Panc1 (cell line): ENCODE results near the gene ARL5C.

Experiments used
- POLR2AphosphoS5 ChIP-seq: IDR thresholded peaks from 2 replicates; pipeline ENCODE4 v1.6.1; 2012; ENCODE audit warnings: mild to moderate bottlenecking, low read depth, low read length, moderate library complexity
- TF ChIP-seq, protein P1 (sequence below): fragments of 450-650 bp; IDR thresholded peaks from 2 replicates; pipeline ENCODE4 v1.5.1; 2017; ENCODE audit warnings: mild to moderate bottlenecking

DNA sequence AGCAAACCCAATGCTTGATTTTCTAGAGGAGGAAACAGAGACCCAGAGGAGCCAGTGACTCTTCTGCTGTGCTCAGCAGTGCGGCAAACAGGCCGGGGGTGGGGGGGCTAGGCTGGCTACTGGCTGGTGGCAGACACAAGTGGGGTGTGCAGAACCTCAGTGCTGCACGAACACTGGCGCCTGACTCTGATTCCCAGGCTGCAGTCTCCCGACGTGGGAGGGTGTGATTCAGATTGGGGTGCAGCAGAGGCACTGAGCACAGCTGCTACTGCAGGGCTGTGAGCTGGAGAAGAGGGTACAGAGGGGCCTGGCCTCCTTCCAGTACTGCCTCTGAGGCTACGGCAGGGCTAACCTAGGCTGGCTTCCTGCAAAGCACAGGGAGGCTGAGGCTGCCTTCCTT is 42.2 kb upstream of the ARL5C start:
- TF ChIP-seq, protein P1, sequence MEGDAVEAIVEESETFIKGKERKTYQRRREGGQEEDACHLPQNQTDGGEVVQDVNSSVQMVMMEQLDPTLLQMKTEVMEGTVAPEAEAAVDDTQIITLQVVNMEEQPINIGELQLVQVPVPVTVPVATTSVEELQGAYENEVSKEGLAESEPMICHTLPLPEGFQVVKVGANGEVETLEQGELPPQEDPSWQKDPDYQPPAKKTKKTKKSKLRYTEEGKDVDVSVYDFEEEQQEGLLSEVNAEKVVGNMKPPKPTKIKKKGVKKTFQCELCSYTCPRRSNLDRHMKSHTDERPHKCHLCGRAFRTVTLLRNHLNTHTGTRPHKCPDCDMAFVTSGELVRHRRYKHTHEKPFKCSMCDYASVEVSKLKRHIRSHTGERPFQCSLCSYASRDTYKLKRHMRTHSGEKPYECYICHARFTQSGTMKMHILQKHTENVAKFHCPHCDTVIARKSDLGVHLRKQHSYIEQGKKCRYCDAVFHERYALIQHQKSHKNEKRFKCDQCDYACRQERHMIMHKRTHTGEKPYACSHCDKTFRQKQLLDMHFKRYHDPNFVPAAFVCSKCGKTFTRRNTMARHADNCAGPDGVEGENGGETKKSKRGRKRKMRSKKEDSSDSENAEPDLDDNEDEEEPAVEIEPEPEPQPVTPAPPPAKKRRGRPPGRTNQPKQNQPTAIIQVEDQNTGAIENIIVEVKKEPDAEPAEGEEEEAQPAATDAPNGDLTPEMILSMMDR = no peak
- no peak for TF ChIP-seq POLR2AphosphoS5
